ENCODE data around the gene ALLC.

- no peak for TF ChIP-seq CTCF (conservative IDR thresholded peaks at IDR 0.05 in 1 of 2, IDR thresholded peaks at IDR 0.05 in 1 of 2; ENCODE audit: low read depth in 1 of 2, low read length in 2 of 2)
- no peak for TF ChIP-seq EZH2 (IDR thresholded peaks at IDR 0.05; ENCODE audit: low read length, missing control alignments)
Observed at GRCh38 chr2:3725458-3726250, 67.7 kb downstream of the ALLC start.
